ENCODE measurements around the gene HIVEP3. TPM values are rescaled to one million over a fixed set of nuclear protein-coding genes. Genes with fewer than 3 reads are reported as not detected.
A peak's percentile ranks its signal among the peaks of the same experiment; 100 is the strongest.

The HIVEP3 gene
- total RNA-seq, 1 donor from 2014 or later, result 1.7 TPM

- DNase-seq (ENCODE audit: low spot score), result peak; percentile 72
These were observed 444.0 kb downstream of the HIVEP3 start for GRCh38 chr1:41474490-41475271.

- no peak for DNase-seq (ENCODE audit: low spot score)
These were observed 444.9 kb downstream of the HIVEP3 start for GRCh38 chr1:41473738-41474362.

DNA sequence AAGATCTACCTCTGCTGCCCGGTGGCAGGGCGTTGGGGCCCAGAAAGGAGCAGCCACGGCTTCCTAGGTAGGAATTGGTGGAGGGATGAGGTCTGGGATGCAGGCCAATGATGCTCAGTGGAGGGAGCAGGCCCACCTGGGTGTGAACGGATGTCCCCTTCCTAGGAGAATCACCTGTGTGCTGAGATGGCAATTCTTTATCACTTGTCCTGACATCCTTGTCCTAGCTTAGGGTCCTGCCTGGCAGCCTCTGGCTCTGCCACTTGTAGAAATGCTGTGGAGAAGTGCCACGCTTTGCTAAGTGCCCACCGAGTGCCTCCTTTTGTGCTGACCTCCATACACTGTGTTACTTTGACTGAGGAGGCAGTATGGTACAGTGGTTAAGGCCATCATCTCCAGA lies 447.1 kb downstream of the HIVEP3 start:
- DNase-seq (ENCODE audit: low spot score), result no peak

DNA sequence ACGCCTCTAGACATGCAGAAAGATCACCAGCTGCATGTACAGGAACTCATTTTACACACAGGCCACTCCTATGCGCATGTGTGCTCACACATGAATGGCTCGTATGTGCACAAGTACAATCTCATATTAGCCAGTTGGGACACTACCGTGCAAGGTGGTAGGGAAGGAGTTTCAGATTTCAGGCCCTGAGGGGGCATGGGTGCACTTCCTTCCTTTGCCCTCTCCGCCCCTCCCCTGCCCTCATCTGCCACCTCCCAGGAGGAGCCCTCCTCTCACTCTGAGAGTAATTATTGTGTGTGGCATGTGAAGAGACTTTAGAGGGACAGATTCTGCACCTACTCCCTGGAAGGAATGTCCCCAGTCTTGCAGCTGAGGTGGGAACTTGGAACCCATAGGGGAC lies 449.0 kb downstream of the HIVEP3 start:
- no peak for DNase-seq (ENCODE audit: low spot score)

DNA sequence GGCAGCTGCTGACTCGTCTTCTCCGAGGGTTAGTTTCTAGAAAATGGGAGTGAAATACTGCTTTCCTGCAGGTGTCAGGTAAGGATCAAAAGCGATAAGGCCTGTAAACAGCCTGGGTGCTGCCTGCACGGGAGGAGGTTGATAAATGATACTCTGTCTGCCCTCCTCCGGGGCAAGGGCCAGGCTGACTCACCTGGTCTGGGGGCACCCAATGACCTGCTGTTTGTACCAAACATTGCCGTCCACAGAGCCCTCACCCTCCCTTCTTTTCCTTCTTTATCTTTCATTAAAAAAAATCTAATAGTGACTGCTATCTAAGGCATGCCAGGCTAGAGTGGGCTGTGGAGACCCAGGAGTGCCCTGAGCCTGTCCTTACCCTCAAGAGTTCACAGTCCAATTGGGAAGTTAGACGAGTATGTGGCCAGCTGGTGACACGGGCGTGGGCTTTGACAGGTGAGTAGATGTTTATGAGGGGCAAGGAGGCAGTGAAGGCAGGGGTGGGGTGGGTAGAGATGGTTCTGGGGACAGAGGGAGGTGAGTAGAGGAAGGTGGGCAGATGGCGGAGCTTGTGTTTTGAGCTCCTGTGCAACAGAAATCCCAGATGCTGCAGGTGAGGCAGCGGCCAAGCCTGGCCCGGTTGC lies 450.5 kb downstream of the HIVEP3 start:
- DNase-seq (ENCODE audit: low spot score), result no peak

GRCh38 chr1:41467673-41468072 lies 451.0 kb downstream of the HIVEP3 start:
- DNase-seq (ENCODE audit: low spot score), result no peak

DNA sequence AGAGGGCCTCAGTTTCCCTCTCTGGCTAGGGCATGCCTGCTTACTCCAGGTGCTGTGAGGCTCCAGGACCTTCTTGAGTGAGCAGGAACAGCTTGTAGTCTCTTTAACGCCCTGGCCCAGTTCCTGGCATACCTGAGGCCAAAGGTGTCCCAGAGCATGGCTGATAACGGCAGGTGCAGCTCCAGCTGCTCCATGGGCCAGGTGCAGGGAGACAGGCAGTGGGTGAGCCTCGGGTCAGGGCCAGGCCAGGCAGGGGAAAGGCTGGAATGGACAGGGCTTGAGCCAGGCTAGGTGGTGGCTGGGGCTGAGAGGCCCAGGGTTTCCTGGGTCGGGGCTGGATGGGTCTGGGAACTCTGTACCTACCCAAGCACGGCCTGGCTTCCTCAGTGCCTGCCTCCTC lies 452.6 kb downstream of the HIVEP3 start:
- DNase-seq (ENCODE audit: low spot score), result no peak

- DNase-seq (ENCODE audit: low spot score), result no peak
These were observed 453.0 kb downstream of the HIVEP3 start for GRCh38 chr1:41465741-41466140.

DNA sequence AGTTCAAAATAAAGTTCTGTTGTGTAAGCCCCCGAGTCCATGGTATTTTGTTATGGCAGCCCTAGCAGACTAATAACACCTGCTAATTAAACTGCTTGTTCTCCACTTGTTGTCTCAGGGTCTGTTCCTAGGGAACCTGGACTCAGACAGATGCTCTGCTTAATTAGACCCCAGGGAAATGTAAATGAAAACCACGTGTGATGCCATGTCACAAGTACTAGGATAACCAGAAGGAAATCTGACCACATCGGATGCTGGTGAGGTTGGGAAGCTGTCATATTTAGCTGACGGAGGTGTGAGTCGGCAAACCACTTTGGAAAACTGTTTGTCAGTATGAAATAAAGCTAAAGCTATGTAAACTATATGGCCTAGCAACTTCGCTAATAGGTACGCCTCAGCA lies 453.8 kb downstream of the HIVEP3 start:
- DNase-seq (ENCODE audit: low spot score), result no peak

DNA sequence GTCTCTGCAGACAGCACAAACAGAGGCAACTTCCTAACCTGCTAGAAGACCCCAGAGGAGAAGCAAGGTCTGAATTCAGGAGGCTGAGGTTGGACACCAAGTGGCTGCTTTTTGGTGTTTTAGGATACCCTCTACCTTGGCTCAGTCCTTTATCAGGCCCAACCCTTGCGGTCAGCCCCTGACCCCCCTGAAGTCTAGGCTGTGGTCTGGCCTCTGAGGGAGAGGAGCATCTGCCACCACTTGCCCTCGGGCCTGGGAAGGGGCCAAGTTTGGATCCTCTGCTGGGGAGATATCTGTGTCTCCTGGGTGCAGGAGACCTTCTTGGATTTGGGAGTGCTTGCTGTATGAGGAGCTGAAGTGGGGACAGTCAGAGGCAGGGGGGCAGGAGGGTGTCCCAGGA lies 455.2 kb downstream of the HIVEP3 start:
- no peak for DNase-seq (ENCODE audit: low spot score)

GRCh38 chr1:41462680-41463004 lies 456.1 kb downstream of the HIVEP3 start:
- DNase-seq (ENCODE audit: low spot score), result no peak

GRCh38 chr1:41461790-41462679 lies 456.7 kb downstream of the HIVEP3 start:
- no peak for DNase-seq (ENCODE audit: low spot score)

DNA sequence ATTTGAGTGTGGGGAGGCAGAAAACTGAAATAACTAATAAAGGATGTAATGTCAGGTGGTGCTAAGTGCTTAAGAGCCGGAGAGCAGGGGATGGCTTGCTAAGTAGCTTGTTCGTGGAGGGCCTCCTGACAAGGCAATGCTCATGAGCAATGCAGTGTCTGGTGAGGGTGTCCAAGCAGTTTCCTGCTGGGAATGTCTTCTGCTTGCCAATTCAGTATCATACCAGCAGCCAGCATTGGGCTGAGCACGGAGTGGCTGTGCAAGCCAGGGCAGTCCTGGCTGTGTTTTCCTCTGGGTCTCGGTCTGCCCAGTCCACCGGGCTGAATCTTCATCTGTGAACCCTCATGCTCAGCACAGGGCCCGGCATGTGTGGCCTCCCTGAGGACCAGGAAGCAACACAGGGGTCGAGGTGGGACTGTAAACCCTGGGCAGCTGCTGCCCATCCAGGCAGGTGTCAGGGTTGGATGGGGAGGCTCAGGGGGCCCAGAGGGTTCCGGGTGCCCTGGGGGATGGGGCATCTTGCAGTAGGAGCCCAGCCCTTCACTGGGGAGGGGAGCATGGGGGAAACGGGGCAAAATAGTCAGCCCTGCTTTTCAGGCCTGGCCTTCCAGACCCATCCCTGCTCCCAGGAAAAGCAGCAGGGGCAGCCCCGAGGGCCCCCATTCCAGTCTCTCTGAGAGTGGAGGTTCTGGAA lies 461.7 kb downstream of the HIVEP3 start:
- DNase-seq (ENCODE audit: low spot score), result no peak

Other genes starting within 250 kb of the HIVEP3 start
- gene GUCA2B, start 234.5 kb upstream of the HIVEP3 start, total RNA-seq (ENCODE audit: insufficient read depth, low replicate concordance), result not detected
- not detected for gene GUCA2A, start 245.8 kb upstream of the HIVEP3 start, total RNA-seq (ENCODE audit: insufficient read depth, low replicate concordance)